GM18505 (cell line): ENCODE measurements around the gene CDH18.

Source experiments
- ATAC-seq: cut with Tn5 transposase; IDR thresholded peaks from one replicate; pipeline ENCODE4 v1.9.1; 2021; ENCODE audit not compliant: unreplicated experiment
- POLR2A ChIP-seq: IDR thresholded peaks from 4 replicates; pipeline ENCODE4 v1.6.1; 2011; ENCODE audit warnings: borderline replicate concordance; ENCODE audit not compliant: insufficient read depth, insufficient read length; ENCODE audit errors: extremely low read depth

The CDH18 gene

GRCh38 chr5:19608444-19609002 is 379.5 kb downstream of the CDH18 start:
- ATAC-seq, result no peak
- TF ChIP-seq POLR2A, result no peak

DNA sequence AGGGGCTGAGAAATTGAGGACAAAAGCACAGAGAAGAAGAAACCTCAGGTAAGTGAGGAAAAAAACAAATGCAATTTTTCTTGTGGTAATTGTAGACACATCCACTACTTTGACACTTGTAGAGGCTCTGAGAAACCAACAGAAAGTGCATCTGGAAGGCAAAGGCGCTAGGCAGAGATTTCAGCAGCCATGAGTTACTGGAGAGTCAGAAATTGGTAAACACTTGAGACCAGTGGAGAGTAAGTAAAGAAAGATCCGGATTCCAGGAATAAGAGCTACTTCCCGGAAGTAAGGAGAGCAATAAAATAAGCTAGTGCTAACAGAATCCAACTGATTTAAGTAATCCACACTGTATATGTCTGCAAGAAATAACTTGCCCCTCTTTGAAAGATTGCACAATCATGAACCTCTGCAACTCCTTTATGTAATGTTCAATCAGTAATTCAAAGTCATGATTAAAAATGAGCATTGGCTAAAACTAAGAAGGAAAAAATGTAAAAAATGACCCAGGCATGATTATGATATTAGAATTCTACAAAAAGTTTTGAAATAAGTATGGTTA is 382.1 kb downstream of the CDH18 start:
- no peak for ATAC-seq
- TF ChIP-seq POLR2A, result no peak

DNA sequence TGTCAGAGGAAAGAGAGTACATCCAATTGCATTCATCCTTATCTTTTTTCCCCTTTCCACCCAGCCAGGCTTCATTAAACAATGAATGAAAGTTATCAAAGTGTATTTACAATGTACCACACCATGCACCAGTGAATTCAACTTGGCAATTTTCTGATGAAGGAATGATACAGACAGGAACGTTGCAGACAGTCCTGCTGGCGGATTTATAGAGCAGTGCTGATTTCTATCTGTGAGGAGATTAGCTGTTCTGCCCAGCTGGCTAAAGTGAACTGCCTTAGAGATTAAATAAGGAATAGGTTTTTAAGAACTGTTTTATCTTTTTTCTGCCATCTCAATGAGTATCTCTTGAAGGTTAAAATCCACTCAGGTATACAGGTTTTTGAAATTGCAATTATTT is 403.9 kb downstream of the CDH18 start:
- no peak for ATAC-seq
- TF ChIP-seq POLR2A, result no peak

GRCh38 chr5:19577882-19578281 is 410.1 kb downstream of the CDH18 start:
- no peak for ATAC-seq
- no peak for TF ChIP-seq POLR2A

GRCh38 chr5:19568004-19568403 is 420.0 kb downstream of the CDH18 start:
- TF ChIP-seq POLR2A, result no peak
- no peak for ATAC-seq

GRCh38 chr5:19565466-19565865 is 422.5 kb downstream of the CDH18 start:
- no peak for ATAC-seq
- TF ChIP-seq POLR2A, result no peak

DNA sequence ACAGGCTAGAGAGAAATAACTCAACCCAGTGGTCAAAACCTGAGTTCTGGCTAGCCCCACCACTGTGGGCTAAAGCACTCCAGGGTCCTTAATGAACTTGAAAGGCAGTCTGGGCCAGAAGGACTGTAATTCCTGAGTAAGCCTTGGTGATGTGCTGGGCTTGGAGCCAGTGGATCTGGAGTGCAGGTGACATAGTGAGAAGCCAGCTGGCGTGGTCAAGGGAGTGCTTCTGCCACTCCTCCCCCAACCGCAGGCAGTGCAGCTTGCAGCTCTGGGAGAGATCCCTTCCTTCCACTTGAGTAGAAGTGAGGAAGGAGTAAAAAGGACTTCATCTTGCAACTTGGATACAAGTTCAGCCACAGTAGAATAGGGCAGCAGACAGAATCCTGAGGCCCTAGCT is 424.0 kb downstream of the CDH18 start:
- TF ChIP-seq POLR2A, result no peak

GRCh38 chr5:19555876-19556275 is 432.1 kb downstream of the CDH18 start:
- no peak for ATAC-seq
- TF ChIP-seq POLR2A, result no peak

More for the DNA sequence above, 424.0 kb downstream of the CDH18 start:
- ATAC-seq, result no peak

- ATAC-seq, result no peak
Measured at GRCh38 chr5:19555436-19555835, 432.6 kb downstream of the CDH18 start.

GRCh38 chr5:19554524-19554923 is 433.5 kb downstream of the CDH18 start:
- no peak for TF ChIP-seq POLR2A
- ATAC-seq, result no peak

More at GRCh38 chr5:19555436-19555835, 432.6 kb downstream of the CDH18 start:
- no peak for TF ChIP-seq POLR2A

GRCh38 chr5:19547640-19548039 is 440.4 kb downstream of the CDH18 start:
- no peak for ATAC-seq
- no peak for TF ChIP-seq POLR2A

GRCh38 chr5:19546521-19546920 is 441.5 kb downstream of the CDH18 start:
- ATAC-seq, result no peak
- TF ChIP-seq POLR2A, result no peak

DNA sequence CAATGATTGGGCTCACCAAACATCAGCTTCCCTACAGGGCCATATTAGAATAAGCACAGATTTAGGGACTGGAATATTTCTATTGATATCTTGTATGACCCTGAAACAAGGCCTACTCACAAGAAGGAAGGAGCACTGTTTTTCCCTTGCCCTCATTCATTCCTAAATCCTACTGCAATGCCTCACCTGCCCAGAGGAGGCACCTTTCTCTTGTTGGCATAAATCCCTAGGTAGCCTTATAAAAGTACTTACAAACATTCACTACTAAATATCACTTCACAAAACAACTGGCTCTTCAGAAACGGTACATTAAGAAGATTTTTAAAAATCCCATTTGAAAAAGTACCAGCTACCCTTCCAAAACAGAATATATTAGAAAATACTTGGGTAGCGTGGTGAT is 449.4 kb downstream of the CDH18 start:
- no peak for TF ChIP-seq POLR2A
- ATAC-seq, result no peak

DNA sequence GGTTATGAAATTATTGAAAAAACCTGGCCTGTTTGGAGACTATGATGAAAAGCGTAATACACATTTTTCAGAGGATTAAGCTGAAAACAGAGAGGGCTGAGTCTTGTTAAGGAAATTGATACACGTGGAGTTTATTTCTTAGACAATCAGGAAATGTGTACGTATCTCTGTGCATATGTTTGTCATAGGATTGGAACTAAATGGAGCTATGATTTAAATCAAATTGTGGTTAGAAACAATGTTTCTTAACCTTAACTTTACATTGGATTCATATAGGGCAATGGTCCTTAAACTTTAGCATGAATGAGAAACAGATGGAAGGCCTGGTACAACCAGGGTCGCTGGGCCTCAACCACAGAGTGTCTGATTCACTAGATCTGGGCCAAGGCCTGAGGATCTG is 451.6 kb downstream of the CDH18 start:
- TF ChIP-seq POLR2A, result no peak
- ATAC-seq, result no peak

DNA sequence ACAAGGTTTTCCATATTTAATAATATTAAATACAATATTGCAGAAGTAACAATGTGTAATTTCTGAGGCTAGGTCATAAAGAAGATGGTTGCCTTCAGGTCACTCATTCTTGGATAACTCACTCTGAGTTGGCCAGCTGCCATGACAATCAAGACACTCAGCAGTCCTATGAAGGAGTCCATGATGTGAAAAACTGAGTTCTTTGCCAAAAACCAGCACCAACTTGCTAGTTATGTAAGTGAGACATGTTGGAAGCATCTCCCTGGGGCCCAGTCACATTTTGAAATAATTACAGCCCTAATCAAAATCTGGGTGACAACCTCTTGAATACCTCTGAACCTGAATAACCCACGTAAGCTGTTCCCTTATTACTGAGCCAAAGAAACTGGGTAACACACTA is 453.2 kb downstream of the CDH18 start:
- no peak for ATAC-seq
- TF ChIP-seq POLR2A, result no peak
